Neuronal stem cell (in vitro differentiated cells): ENCODE data around the gene TMEM9B.

ENCODE experiments used
- DNase-seq: peaks from one replicate; pipeline ENCODE4 v3.0.0-alpha.2; 2013; ENCODE audit warnings: low spot score
- H2AFZ ChIP-seq: one replicate; pipeline ENCODE4 v1.6.1; 2013; ENCODE audit warnings: mild to moderate bottlenecking, low read length, inconsistent platforms
- H2AK5ac ChIP-seq: 2 replicates; pipeline ENCODE4 v1.6.1; 2013; ENCODE audit warnings: low read depth, mild to moderate bottlenecking, inconsistent platforms, low read length, moderate library complexity, mixed read lengths
- H2BK120ac ChIP-seq: 2 replicates; pipeline ENCODE4 v1.6.1; 2013; ENCODE audit warnings: low read depth, mild to moderate bottlenecking, inconsistent platforms, low read length, moderate library complexity, mixed read lengths
- H2BK12ac ChIP-seq: one replicate; pipeline ENCODE4 v1.6.1; 2013; ENCODE audit warnings: low read length, inconsistent platforms
- H2BK15ac ChIP-seq: 2 replicates; pipeline ENCODE4 v1.6.1; 2013; ENCODE audit warnings: mild to moderate bottlenecking, low read length, inconsistent platforms, mixed read lengths
- H2BK5ac ChIP-seq: one replicate; pipeline ENCODE4 v1.6.1; 2013; ENCODE audit warnings: inconsistent platforms, mild to moderate bottlenecking, low read length, moderate library complexity
- H3K14ac ChIP-seq: one replicate; pipeline ENCODE4 v1.6.1; 2013; ENCODE audit warnings: low read length, inconsistent platforms
- H3K18ac ChIP-seq: 2 replicates; pipeline ENCODE4 v1.6.1; 2013; ENCODE audit warnings: low read length, inconsistent platforms
- H3K23ac ChIP-seq: 2 replicates; pipeline ENCODE4 v1.6.1; 2013; ENCODE audit warnings: low read depth, mild to moderate bottlenecking, mixed read lengths, low read length, inconsistent platforms; ENCODE audit not compliant: poor library complexity
- H3K27ac ChIP-seq: replicated peaks from 3 replicates; pipeline ENCODE4 v1.5.1; 2013; ENCODE audit warnings: low read length, inconsistent platforms
- H3K27me3 ChIP-seq, 3 experiments: 2 replicates each; pipeline ENCODE4 v1.6.1; 2013; ENCODE audit warnings: low read length in 3 of 3, mild to moderate bottlenecking in 2 of 3, inconsistent platforms in 1 of 3, low read depth in 1 of 3, mixed read lengths in 1 of 3, moderate library complexity in 1 of 3; ENCODE audit not compliant: control insufficient read depth in 3 of 3, insufficient read depth in 3 of 3
- H3K36me3 ChIP-seq, 2 donors: replicated peaks in 1 of 2; 2 replicates each; pipeline ENCODE4 v1.6.1; 2013; ENCODE audit warnings: low read length in 2 of 2; ENCODE audit not compliant: control insufficient read depth in 2 of 2, insufficient read depth in 2 of 2
- H3K4ac ChIP-seq: 2 replicates; pipeline ENCODE4 v1.6.1; 2013; ENCODE audit warnings: inconsistent platforms, mild to moderate bottlenecking, low read length, moderate library complexity
- H3K4me1 ChIP-seq, 2 donors: 1 replicate in 1 of 2; 2 replicates in 1 of 2; pipeline ENCODE4 v1.6.1; 2013; ENCODE audit warnings: low read length in 2 of 2, low read depth in 1 of 2; ENCODE audit not compliant: control insufficient read depth in 2 of 2, insufficient read depth in 1 of 2
- H3K4me2 ChIP-seq: one replicate; pipeline ENCODE4 v1.6.1; 2013; ENCODE audit warnings: mild to moderate bottlenecking, low read length, inconsistent platforms; ENCODE audit not compliant: insufficient read depth, poor library complexity, severe bottlenecking
- H3K4me3 ChIP-seq, 2 donors: 2 replicates each; pipeline ENCODE4 v1.5.1; 2013; ENCODE audit warnings: low read length in 2 of 2, mild to moderate bottlenecking in 2 of 2, inconsistent platforms in 1 of 2, moderate library complexity in 1 of 2
- H3K79me1 ChIP-seq: one replicate; pipeline ENCODE4 v1.6.1; 2013; ENCODE audit warnings: low read depth, mild to moderate bottlenecking, inconsistent platforms, low read length, moderate library complexity
- H3K9ac ChIP-seq: one replicate; pipeline ENCODE4 v1.6.1; 2013; ENCODE audit warnings: mild to moderate bottlenecking, low read depth, low read length, inconsistent platforms; ENCODE audit not compliant: poor library complexity
- H3K9me3 ChIP-seq, 2 donors: replicated peaks in 1 of 2; 2 replicates each; pipeline versions ENCODE3 to v1.6.1; 2013; ENCODE audit warnings: low read length in 2 of 2, mild to moderate bottlenecking in 2 of 2, inconsistent platforms in 1 of 2, low read depth in 1 of 2, mixed read lengths in 1 of 2, moderate library complexity in 1 of 2; ENCODE audit not compliant: control insufficient read depth in 2 of 2, insufficient read depth in 1 of 2
- H4K8ac ChIP-seq: one replicate; pipeline ENCODE4 v1.6.1; 2013; ENCODE audit warnings: low read depth, mild to moderate bottlenecking, inconsistent platforms, low read length, moderate library complexity
- H4K91ac ChIP-seq: one replicate; pipeline ENCODE4 v1.6.1; 2013; ENCODE audit warnings: low read length, low read depth, mild to moderate bottlenecking, inconsistent platforms; ENCODE audit not compliant: poor library complexity
- WGBS, 2 donors: extraction: QIAGEN DNeasy Blood & Tissue Kit; methylation state at CpG; one replicate each; pipeline ENCODE4 v1.1.7; 2013; ENCODE audit warnings: missing lambda C conversion rate in 2 of 2, mixed read lengths in 1 of 2; ENCODE audit not compliant: insufficient read length in 2 of 2, insufficient replicate concordance in 1 of 2; ENCODE audit errors: extremely low coverage in 2 of 2; 5-methylcytosine and 5-hydroxymethylcytosine counted together

Gene TMEM9B

GRCh38 chr11:8963569-8964323 lies 496 bp downstream of the TMEM9B start:
- WGBS, 2 donors = no CpG with 5 or more reads among the region's 39 CpGs
- Histone ChIP-seq H2BK12ac (no peak overlapping the region), H2AFZ (peak overlapping the region; percentile 100), H3K36me3 (peaks cover 0 to 5% of the 10 kb centered on the region in 2 donors), H4K91ac (no peak overlapping the region), H3K9ac (peak overlapping the region; percentile 88), H3K27ac (peak overlapping the region; percentile 29), H3K4me3 (peak overlapping the region; percentile 95 to 99), H3K79me1 (no peaks in the 10 kb centered on the region), H3K4me1 (peaks cover 3 to 13% of the 10 kb centered on the region in 2 donors), H3K4ac (no peak overlapping the region), H2BK5ac (peak overlapping the region; percentile 27), H3K23ac (peak overlapping the region; percentile 67), H3K27me3 (no peaks in the 10 kb centered on the region), H2AK5ac (no peak overlapping the region), H2BK120ac (no peak overlapping the region), H2BK15ac (no peak overlapping the region), H3K14ac (peak overlapping the region; percentile 50), H3K9me3 (no peaks in the 10 kb centered on the region), H3K18ac (peak overlapping the region; percentile 79), H3K4me2 (peak overlapping the region; percentile 97), H4K8ac (no peak overlapping the region)
- no peak for DNase-seq

- no peak overlapping the region for H3K9ac ChIP-seq
- no peaks in the 10 kb centered on the region for H3K27me3 ChIP-seq
- H3K4ac ChIP-seq = no peak overlapping the region
- H2BK5ac ChIP-seq = no peak overlapping the region
- WGBS, 2 donors = no CpG with 5 or more reads among the region's 2 CpGs
- no peaks in the 10 kb centered on the region for H3K9me3 ChIP-seq
- no peak overlapping the region for H3K4me2 ChIP-seq
- H2AK5ac ChIP-seq = no peak overlapping the region
- H2BK120ac ChIP-seq = no peak overlapping the region
- H2BK15ac ChIP-seq = no peak overlapping the region
- H3K4me1 ChIP-seq = peaks cover 3 to 13% of the 10 kb centered on the region in 2 donors
- no peak overlapping the region for H3K14ac ChIP-seq
- no peak overlapping the region for H3K4me3 ChIP-seq
- H4K8ac ChIP-seq = no peak overlapping the region
- peaks cover 0 to 5% of the 10 kb centered on the region in 2 donors for H3K36me3 ChIP-seq
- H3K27ac ChIP-seq = no peak overlapping the region
- H3K79me1 ChIP-seq = no peaks in the 10 kb centered on the region
- no peak overlapping the region for H3K18ac ChIP-seq
- no peak overlapping the region for H2AFZ ChIP-seq
- H3K23ac ChIP-seq = no peak overlapping the region
- no peak overlapping the region for H2BK12ac ChIP-seq
- DNase-seq = no peak
- H4K91ac ChIP-seq = no peak overlapping the region
These were observed 1.4 kb downstream of the TMEM9B start for GRCh38 chr11:8962841-8963240.

GRCh38 chr11:8961401-8961800 lies 2.8 kb downstream of the TMEM9B start:
- no peak overlapping the region for H3K9ac ChIP-seq
- H3K23ac ChIP-seq = no peak overlapping the region
- H3K4me2 ChIP-seq = no peak overlapping the region
- peaks cover 3 to 13% of the 10 kb centered on the region in 2 donors for H3K4me1 ChIP-seq
- H3K14ac ChIP-seq = no peak overlapping the region
- no peak overlapping the region for H2BK15ac ChIP-seq
- H4K91ac ChIP-seq = no peak overlapping the region
- DNase-seq = no peak
- H2BK12ac ChIP-seq = no peak overlapping the region
- H3K79me1 ChIP-seq = no peaks in the 10 kb centered on the region
- H3K27ac ChIP-seq = no peak overlapping the region
- no peak overlapping the region for H3K4me3 ChIP-seq
- WGBS, 2 donors = no CpG with 5 or more reads among the region's 2 CpGs
- no peak overlapping the region for H2BK120ac ChIP-seq
- H2BK5ac ChIP-seq = no peak overlapping the region
- H3K4ac ChIP-seq = no peak overlapping the region
- H3K36me3 ChIP-seq = no peaks in the 10 kb centered on the region
- no peak overlapping the region for H4K8ac ChIP-seq
- H3K18ac ChIP-seq = no peak overlapping the region
- H3K9me3 ChIP-seq = no peaks in the 10 kb centered on the region
- H3K27me3 ChIP-seq = no peaks in the 10 kb centered on the region
- no peak overlapping the region for H2AK5ac ChIP-seq
- no peak overlapping the region for H2AFZ ChIP-seq

- no peak overlapping the region for H3K4me3 ChIP-seq
- no peak overlapping the region for H2AK5ac ChIP-seq
- WGBS, 2 donors = no CpG with 5 or more reads among the region's 2 CpGs
- H3K79me1 ChIP-seq = no peaks in the 10 kb centered on the region
- no peak overlapping the region for H2AFZ ChIP-seq
- H3K9me3 ChIP-seq = peaks cover 0 to 2% of the 10 kb centered on the region in 2 donors
- no peak overlapping the region for H2BK12ac ChIP-seq
- H3K9ac ChIP-seq = no peak overlapping the region
- H3K4me2 ChIP-seq = no peak overlapping the region
- H3K18ac ChIP-seq = no peak overlapping the region
- H2BK15ac ChIP-seq = no peak overlapping the region
- no peak overlapping the region for H2BK120ac ChIP-seq
- no peak overlapping the region for H2BK5ac ChIP-seq
- no peak overlapping the region for H3K27ac ChIP-seq
- peak; percentile 58 for DNase-seq
- peaks cover 0 to 14% of the 10 kb centered on the region in 2 donors for H3K36me3 ChIP-seq
- H3K27me3 ChIP-seq = no peaks in the 10 kb centered on the region
- H3K4ac ChIP-seq = no peak overlapping the region
- no peak overlapping the region for H3K14ac ChIP-seq
- no peak overlapping the region for H3K23ac ChIP-seq
- no peak overlapping the region for H4K8ac ChIP-seq
- no peak overlapping the region for H4K91ac ChIP-seq
- peaks cover 3 to 13% of the 10 kb centered on the region in 2 donors for H3K4me1 ChIP-seq
These were observed 4.6 kb downstream of the TMEM9B start for GRCh38 chr11:8959546-8960166.
